ENCODE results near the gene GABARAPL2.
"Not testable (repeated sequence)": the region's sequence is repeated elsewhere in the genome, so short reads cannot be mapped to it uniquely, and the experiment has no call there.

The GABARAPL2 gene

GRCh38 chr16:75591927-75592326 is 25.7 kb downstream of the GABARAPL2 start:
- DNase-seq: not testable (repeated sequence)

DNA sequence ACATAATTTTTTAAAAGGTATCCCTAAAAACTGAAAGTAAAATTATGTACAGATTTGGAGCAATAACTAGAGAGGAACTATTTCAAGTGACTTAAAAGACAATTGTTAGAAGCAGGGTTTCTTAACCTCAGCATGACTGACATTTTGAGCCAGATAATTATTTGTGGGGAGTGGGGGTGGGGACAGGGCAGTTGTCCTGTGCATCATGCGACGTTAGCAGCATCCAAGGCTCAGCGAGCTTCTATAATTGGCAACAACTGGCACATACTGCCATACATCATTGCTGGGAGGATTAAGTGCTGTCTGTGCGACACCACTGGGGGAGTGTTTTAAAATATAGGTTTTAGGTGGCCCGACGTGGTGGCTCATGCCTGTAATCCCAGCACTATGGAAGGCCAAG is 27.1 kb downstream of the GABARAPL2 start:
- DNase-seq: no peak

GRCh38 chr16:75593825-75594820 is 27.9 kb downstream of the GABARAPL2 start:
- DNase-seq: no peak

DNA sequence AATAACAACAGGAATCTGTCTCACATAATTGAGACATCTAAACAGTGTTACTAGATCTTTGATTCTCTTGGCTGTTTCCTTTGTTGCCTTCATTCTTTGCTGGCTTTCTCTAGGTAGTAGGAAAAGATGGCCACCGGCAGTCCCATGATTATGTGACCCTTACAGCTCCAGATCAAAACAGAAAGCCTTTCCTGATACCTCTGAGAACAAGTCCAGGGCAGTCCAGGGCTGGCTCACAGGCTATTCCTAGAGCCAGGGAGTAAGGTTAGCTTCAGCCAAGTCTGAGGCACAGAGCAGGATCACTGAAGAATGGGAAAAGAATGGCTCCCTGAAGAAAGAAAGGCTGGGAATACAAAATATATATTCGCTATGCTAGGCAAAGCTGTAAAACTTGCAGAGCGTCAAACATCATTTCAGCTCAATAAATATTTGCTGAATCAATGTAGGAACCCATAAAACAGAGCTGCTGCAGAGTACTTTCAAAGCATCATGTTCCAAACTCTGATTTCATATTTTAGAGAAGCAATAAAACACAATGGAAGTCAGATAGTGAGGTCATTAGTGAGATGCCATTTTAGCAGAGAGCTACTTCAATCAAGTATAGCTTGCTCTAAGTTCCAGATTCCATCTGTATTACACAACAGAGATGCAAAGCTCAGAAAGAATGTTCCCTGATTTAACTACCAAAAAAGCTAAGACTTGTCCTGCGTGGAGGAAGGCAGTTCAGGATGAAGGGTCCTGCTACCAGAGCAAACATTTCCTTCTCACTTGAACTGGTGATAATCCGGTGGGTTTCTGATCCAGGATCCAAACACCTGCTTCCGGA is 33.5 kb downstream of the GABARAPL2 start:
- no peak for DNase-seq

GRCh38 chr16:75603241-75603640 is 37.1 kb downstream of the GABARAPL2 start:
- no peak for DNase-seq

- no peak for DNase-seq
These were observed 40.3 kb downstream of the GABARAPL2 start for GRCh38 chr16:75606507-75606906.

GRCh38 chr16:75614066-75614897 is 48.1 kb downstream of the GABARAPL2 start:
- no peak for DNase-seq

- DNase-seq: no peak
These were observed 49.4 kb downstream of the GABARAPL2 start for GRCh38 chr16:75615619-75616018.

GRCh38 chr16:75616521-75617010 is 50.4 kb downstream of the GABARAPL2 start:
- no peak for DNase-seq

DNA sequence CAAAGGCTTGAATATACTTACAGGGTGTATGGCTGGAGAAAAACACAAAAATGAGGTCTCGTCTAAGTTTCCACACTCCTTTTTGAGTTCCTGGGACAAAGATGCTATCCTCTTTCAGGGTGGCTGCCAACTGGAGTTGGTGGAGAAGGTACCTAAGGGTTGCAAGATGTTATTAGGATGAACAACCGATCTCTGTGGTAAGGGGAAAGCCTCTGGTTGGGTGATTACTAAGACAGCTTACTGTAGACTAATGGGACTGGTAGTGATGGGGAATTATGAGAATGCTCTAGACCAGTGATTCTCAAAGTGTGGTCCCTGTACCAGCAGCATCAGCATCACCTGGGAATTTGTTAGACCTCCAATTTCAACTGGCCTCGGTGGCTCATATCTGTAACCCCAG is 50.9 kb downstream of the GABARAPL2 start:
- no peak for DNase-seq

DNA sequence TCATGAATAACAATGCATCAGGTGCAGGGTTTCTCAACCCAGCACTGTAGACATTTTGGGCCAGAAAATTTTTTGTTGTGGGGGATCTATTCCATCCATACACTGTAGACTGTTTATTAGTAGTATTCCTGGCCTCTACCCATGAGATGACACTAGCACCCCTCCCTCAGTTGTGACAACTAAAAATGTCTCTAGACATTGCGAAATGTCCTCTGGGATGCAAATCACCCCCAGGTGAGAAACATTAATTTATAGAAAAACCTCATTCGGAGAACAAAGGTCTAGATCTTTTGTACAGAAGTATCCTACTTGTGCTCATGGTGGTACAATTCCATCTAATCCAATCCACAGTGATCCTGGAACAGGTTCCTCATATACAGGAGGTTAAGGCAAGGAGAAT is 52.6 kb downstream of the GABARAPL2 start:
- DNase-seq: no peak

- DNase-seq: peak in 1 of 2 experiments; percentile 9
These were observed 54.4 kb downstream of the GABARAPL2 start for GRCh38 chr16:75620326-75621169.

DNA sequence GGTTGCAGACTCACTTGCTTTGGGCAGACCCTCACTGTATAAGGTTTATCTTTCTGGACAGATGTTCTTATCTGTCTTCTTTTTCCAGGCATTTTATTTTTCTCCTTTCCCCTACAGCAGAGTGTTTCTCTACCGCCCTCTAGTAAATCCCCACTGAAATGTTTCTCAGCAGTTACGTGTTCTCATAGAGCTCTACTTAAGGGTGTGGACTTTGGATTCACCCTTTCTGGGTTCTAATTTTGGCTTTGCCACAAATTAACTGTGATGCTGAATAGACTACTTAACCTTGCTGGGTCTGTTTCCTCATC is 54.9 kb downstream of the GABARAPL2 start:
- DNase-seq: no peak

DNA sequence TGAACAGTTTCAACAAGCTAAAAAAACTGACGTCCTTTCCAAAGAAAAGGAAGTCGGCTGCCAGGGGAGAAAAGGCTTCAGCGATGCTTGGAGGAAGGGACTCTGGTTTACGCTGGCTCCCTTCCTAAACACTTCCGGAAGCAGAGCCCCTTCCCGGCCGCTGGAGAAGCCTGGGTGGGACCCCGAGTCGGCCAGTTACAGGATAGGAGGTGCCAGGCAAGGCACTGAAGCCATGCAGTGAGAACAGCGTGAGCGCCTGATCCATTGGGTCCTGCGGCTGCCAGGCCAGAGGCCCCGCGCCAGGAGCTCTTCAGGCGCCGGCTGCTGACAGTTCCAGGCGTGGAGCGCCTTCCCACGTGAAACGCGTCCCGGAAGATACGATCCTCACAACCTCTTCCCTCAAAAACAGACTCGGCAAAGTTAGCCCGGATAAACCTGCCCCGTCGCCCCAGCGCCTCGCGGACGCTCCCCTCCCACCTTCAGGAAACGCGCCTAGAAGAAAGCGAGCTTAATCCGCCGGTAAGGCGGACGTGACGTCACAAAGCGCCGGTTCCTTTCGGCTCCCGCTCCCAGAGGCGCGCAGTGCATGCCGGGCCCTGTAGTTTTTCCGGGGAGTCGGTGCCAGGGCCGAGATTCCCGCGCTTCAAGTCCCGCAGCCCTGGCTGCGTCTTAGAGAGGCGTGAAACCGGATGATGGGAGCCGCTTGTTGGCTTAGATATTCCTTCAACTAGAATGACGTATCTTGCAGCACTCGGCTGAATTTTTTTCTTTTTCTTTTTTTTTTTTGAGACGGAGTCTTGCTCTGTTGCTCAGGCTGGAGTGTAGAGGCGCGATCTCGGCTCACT is 56.8 kb downstream of the GABARAPL2 start, which contains the start of gene ADAT1:
Gene ADAT1, minus strand, starts transcription at position 521 of the 845 bp plus-strand sequence. CDS start 2,482 bp downstream, outside the sequence.
- DNase-seq: peak; percentile 95 to 97

DNA sequence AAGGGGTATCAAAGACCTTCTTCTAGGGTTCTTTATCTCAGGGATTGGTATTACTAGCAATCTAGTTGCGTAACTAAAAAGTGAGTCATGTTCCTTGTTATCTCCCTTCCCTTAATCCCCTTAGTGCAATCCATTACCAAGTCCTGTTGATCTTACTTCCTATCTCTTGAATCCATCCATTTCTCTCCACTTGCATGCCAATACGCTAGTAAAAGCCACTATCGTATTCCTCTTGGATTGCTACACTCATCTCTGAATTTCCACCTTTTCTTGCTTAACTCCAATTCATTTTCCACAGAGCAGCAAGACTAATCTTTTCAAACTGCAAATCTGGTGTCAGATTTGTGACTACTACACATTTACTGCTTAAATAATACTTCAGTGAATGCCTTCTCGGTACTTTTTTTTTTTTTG is 58.7 kb downstream of the GABARAPL2 start:
- DNase-seq: no peak

GRCh38 chr16:75626806-75627205 is 60.6 kb downstream of the GABARAPL2 start:
- DNase-seq: no peak

Data from stimulated activated CD4-positive, alpha-beta T cell treated with anti-CD3 and anti-CD28 coated beads, Interleukin-4, amount 100 ng/mL, for 4 hours (primary cell).